HFFc6 (cell line): ENCODE results near the gene AFTPH. TPM values are rescaled to one million over a fixed set of nuclear protein-coding genes. Genes with fewer than 3 reads are reported as not detected.

Source experiments
- DNase-seq: peaks from one replicate; pipeline ENCODE4 v3.0.0-alpha.2; 2018
- H3K27ac Mint-ChIP-seq: 2 replicates; pipeline ENCODE4 v1.8.0; 2020; ENCODE audit warnings: mild to moderate bottlenecking, mixed read lengths
- H3K27me3 Mint-ChIP-seq: 2 replicates; pipeline ENCODE4 v1.8.0; 2021; ENCODE audit warnings: mild to moderate bottlenecking, moderate library complexity, mixed read lengths; ENCODE audit not compliant: insufficient read depth
- H3K36me3 Mint-ChIP-seq: 2 replicates; pipeline ENCODE4 v1.8.0; 2021; ENCODE audit warnings: low read depth, mixed read lengths
- H3K4me1 Mint-ChIP-seq: 2 replicates; pipeline ENCODE4 v1.8.0; 2020; ENCODE audit warnings: low read depth, mixed read lengths
- H3K4me3 Mint-ChIP-seq: 2 replicates; pipeline ENCODE4 v1.8.0; 2020; ENCODE audit warnings: mild to moderate bottlenecking, moderate library complexity, mixed read lengths
- H3K9me3 Mint-ChIP-seq: 2 replicates; pipeline ENCODE4 v1.8.0; 2020; ENCODE audit warnings: mild to moderate bottlenecking, mixed read lengths
- total RNA-seq, 6 experiments: library from RNA; stranded (reverse); fragmentation: NEBNext Ultra II Directional; extraction: Animal tissue kit (Norgen Biotek cat#: 25700); gene quantifications; 2 replicates in 1 of 6; 3 replicates in 5 of 6; pipeline ENCODE4 v1.2.3, GENCODE V29; 2021
- TF ChIP-seq, protein P1 (sequence below): fragments of 200-600 bp; sonication (generic); IDR thresholded peaks from 2 replicates; pipeline ENCODE4 v1.5.0; 2021; ENCODE audit warnings: antibody characterized with exemption, mild to moderate bottlenecking

The AFTPH gene
- total RNA-seq, 6 experiments from 2014 or later = 17.2 to 25.3 (median 19.3) TPM

- peaks cover 16% of the 10 kb centered on the region for H3K4me1 Mint-ChIP-seq
- no peaks in the 10 kb centered on the region for H3K27me3 Mint-ChIP-seq
- no peak overlapping the region for H3K27ac Mint-ChIP-seq
- H3K4me3 Mint-ChIP-seq = no peak overlapping the region
- H3K36me3 Mint-ChIP-seq = peaks cover 21% of the 10 kb centered on the region; the same call in 1 of the 2 replicates
- no peaks in the 10 kb centered on the region for H3K9me3 Mint-ChIP-seq
- no peak for DNase-seq
- TF ChIP-seq, protein P1, sequence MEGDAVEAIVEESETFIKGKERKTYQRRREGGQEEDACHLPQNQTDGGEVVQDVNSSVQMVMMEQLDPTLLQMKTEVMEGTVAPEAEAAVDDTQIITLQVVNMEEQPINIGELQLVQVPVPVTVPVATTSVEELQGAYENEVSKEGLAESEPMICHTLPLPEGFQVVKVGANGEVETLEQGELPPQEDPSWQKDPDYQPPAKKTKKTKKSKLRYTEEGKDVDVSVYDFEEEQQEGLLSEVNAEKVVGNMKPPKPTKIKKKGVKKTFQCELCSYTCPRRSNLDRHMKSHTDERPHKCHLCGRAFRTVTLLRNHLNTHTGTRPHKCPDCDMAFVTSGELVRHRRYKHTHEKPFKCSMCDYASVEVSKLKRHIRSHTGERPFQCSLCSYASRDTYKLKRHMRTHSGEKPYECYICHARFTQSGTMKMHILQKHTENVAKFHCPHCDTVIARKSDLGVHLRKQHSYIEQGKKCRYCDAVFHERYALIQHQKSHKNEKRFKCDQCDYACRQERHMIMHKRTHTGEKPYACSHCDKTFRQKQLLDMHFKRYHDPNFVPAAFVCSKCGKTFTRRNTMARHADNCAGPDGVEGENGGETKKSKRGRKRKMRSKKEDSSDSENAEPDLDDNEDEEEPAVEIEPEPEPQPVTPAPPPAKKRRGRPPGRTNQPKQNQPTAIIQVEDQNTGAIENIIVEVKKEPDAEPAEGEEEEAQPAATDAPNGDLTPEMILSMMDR = no peak
Measured at GRCh38 chr2:64554117-64554516, 30.0 kb downstream of the AFTPH start.

GRCh38 chr2:64558445-64559081 lies 34.4 kb downstream of the AFTPH start:
- Mint-ChIP-seq H3K27ac (no peak overlapping the region), H3K27me3 (0 out of 2 replicates have a peak, but pooled peaks cover 1% of the 10 kb centered on the region), H3K4me1 (peaks cover 16% of the 10 kb centered on the region), H3K9me3 (no peaks in the 10 kb centered on the region), H3K4me3 (no peak overlapping the region), H3K36me3 (no peaks in the 10 kb centered on the region; the same call in 1 of the 2 replicates)
- TF ChIP-seq, protein P1 = no peak
- DNase-seq = no peak

- Mint-ChIP-seq H3K27me3 (0 out of 2 replicates have a peak, but pooled peaks cover 1% of the 10 kb centered on the region), H3K4me3 (no peak overlapping the region), H3K9me3 (no peaks in the 10 kb centered on the region), H3K27ac (no peak overlapping the region), H3K4me1 (peaks cover 9% of the 10 kb centered on the region), H3K36me3 (no peaks in the 10 kb centered on the region; the same call in 1 of the 2 replicates)
- DNase-seq = peak; percentile 9
- TF ChIP-seq, protein P1 = peak; percentile 78
Measured at GRCh38 chr2:64562148-64562784, 38.1 kb downstream of the AFTPH start.

DNA sequence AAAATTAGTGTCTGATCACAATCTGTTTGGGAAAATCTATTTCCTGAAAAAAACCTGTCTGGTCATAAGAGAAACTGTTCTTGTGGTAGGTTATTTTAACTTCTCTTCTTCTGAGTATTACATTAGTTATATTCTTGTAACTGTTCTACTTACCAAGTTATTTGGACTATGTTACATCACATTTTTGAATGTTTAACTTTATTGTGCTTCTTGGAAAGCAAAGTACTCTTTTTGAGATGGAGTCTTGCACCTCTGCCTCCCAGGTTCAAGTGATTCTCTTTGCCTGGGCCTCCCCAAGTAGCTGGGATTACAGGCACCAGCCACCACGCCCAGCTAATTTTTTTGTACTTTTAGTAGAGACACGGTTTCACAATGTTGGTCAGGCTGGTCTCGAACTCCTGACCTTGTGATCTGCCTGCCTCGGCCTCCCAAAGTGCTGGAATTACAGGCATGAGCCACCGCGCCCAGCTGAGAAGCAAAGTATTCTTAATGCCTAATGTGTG lies 39.4 kb downstream of the AFTPH start:
- no peak overlapping the region for H3K4me3 Mint-ChIP-seq
- no peak overlapping the region for H3K27ac Mint-ChIP-seq
- no peaks in the 10 kb centered on the region for H3K9me3 Mint-ChIP-seq

GRCh38 chr2:64565949-64566710 lies 42.0 kb downstream of the AFTPH start:
- H3K4me3 Mint-ChIP-seq = no peak overlapping the region
- H3K9me3 Mint-ChIP-seq = no peaks in the 10 kb centered on the region
- H3K36me3 Mint-ChIP-seq = no peaks in the 10 kb centered on the region
- no peak for DNase-seq
- no peaks in the 10 kb centered on the region for H3K27me3 Mint-ChIP-seq
- no peaks in the 10 kb centered on the region for H3K4me1 Mint-ChIP-seq
- TF ChIP-seq, protein P1 = no peak
- H3K27ac Mint-ChIP-seq = no peak overlapping the region

More for the DNA sequence above, 39.4 kb downstream of the AFTPH start:
- TF ChIP-seq, protein P1 = no peak
- DNase-seq = no peak
- Mint-ChIP-seq H3K4me1 (peaks cover 5% of the 10 kb centered on the region), H3K27me3 (0 out of 2 replicates have a peak, but pooled peaks cover 1% of the 10 kb centered on the region), H3K36me3 (no peaks in the 10 kb centered on the region; the same call in 1 of the 2 replicates)
